Tongue (tissue), 2 donors: Measurements from ENCODE around the gene SEMA4D. TPM values are rescaled to one million over a fixed set of nuclear protein-coding genes. Genes with fewer than 3 reads are reported as not detected.

Source experiments
- DNase-seq: peaks from one replicate; pipeline ENCODE4 v3.0.0-alpha.2; 2015
- total RNA-seq: library from RNA; depleted of rRNA; stranded (reverse); fragments of >200 nt; gene quantifications from one replicate; pipeline ENCODE4 v1.2.3, GENCODE V29; 2014

SEMA4D gene
- total RNA-seq, 1 donor from 2014 or later: 35.8 TPM

GRCh38 chr9:89370593-89370992 is 127.3 kb downstream of the SEMA4D start:
- no peak for DNase-seq

- no peak for DNase-seq
Measured at GRCh38 chr9:89368978-89369377, 128.9 kb downstream of the SEMA4D start.

- DNase-seq: no peak
Measured at GRCh38 chr9:89368550-89368949, 129.4 kb downstream of the SEMA4D start.

- DNase-seq: no peak
Measured at GRCh38 chr9:89367726-89368437, 130.0 kb downstream of the SEMA4D start.

GRCh38 chr9:89367281-89367680 is 130.6 kb downstream of the SEMA4D start:
- DNase-seq: no peak

- no peak for DNase-seq
Measured at GRCh38 chr9:89366711-89367110, 131.2 kb downstream of the SEMA4D start.

GRCh38 chr9:89365532-89365912 is 132.4 kb downstream of the SEMA4D start:
- no peak for DNase-seq

- no peak for DNase-seq
Measured at GRCh38 chr9:89364666-89365531, 133.0 kb downstream of the SEMA4D start.

GRCh38 chr9:89363921-89364665 is 133.8 kb downstream of the SEMA4D start:
- DNase-seq: no peak

- no peak for DNase-seq
Measured at GRCh38 chr9:89363311-89363670, 134.6 kb downstream of the SEMA4D start.

GRCh38 chr9:89362647-89363310 is 135.1 kb downstream of the SEMA4D start:
- DNase-seq: no peak

- no peak for DNase-seq
Measured at GRCh38 chr9:89361816-89362646, 135.9 kb downstream of the SEMA4D start.

GRCh38 chr9:89361031-89361430 is 136.9 kb downstream of the SEMA4D start:
- no peak for DNase-seq

- DNase-seq: peak; percentile 84
Measured at GRCh38 chr9:89360465-89360864, 137.4 kb downstream of the SEMA4D start.

GRCh38 chr9:89359751-89360261 is 138.1 kb downstream of the SEMA4D start:
- DNase-seq: peak; percentile 73

- DNase-seq: peak; percentile 48
Measured at GRCh38 chr9:89358985-89359384, 138.9 kb downstream of the SEMA4D start.

GRCh38 chr9:89358376-89358916 is 139.5 kb downstream of the SEMA4D start:
- DNase-seq: no peak

GRCh38 chr9:89357331-89358197 is 140.3 kb downstream of the SEMA4D start:
- no peak for DNase-seq

GRCh38 chr9:89356782-89357181 is 141.1 kb downstream of the SEMA4D start:
- no peak for DNase-seq

- no peak for DNase-seq
Measured at GRCh38 chr9:89354471-89354870, 143.4 kb downstream of the SEMA4D start.
